Measurements from ENCODE around the gene HIPK2. TPM values are rescaled to one million over a fixed set of nuclear protein-coding genes. Genes with fewer than 3 reads are reported as not detected.

The HIPK2 gene
- total and polyA plus RNA-seq, 2 experiments from 2014 or later: 23.2 to 47.0 TPM

DNA sequence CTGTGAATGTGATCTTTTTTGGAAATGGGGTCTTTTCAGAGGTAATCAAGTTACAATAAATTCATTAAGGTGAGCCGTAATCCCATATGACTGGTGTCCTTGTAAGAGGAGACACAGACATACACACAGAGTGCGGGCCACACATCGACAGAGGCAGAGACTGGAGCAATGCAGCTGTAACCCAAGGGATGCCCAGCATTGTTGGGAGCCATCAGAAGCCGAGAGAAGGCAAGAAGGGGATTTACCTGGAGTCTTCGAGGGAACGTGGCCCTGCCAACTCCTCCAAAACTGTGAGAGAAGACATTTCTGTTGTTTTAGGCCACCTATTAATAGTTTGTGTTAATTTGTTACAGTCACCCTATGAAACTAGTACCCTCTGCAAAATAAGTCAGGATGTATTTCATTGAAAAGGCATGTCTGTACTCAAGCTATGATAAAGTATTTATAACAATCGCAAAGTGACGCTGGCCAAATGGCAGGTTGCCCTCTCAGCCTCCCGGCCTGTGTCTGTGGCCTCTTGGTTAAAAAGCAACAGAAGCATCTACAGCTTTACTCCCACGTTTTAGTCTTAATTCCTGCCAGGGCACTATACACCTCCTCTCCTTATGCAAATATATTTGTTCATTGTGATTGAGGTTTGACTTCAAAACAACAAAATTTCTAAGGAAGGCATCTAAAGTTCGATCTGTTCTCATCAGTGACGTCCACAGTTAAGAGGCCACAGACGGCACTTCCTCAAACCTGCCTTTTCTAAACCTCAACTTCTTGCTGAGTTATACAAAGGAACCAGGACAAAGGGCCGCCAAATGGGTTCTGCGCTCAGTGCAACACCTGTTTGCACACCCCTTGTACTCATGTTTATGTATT is 46.8 kb downstream of the HIPK2 start:
- peak in 1 of 2 donors; percentile 88 for DNase-seq (ENCODE audit: low read depth in 1 of 2, low spot score in 1 of 2)
- H3K9me3 ChIP-seq (ENCODE audit: low read depth): no peaks in the 10 kb centered on the region
- H3K36me3 ChIP-seq: no peaks in the 10 kb centered on the region
- no peaks in the 10 kb centered on the region for H3K27me3 ChIP-seq
- peak overlapping the region; percentile 21 for H3K27ac ChIP-seq
- H3K4me3 ChIP-seq: no peak overlapping the region
- peaks cover 29% of the 10 kb centered on the region for H3K4me1 ChIP-seq (ENCODE audit: low read depth)
- TF ChIP-seq, protein P1, sequence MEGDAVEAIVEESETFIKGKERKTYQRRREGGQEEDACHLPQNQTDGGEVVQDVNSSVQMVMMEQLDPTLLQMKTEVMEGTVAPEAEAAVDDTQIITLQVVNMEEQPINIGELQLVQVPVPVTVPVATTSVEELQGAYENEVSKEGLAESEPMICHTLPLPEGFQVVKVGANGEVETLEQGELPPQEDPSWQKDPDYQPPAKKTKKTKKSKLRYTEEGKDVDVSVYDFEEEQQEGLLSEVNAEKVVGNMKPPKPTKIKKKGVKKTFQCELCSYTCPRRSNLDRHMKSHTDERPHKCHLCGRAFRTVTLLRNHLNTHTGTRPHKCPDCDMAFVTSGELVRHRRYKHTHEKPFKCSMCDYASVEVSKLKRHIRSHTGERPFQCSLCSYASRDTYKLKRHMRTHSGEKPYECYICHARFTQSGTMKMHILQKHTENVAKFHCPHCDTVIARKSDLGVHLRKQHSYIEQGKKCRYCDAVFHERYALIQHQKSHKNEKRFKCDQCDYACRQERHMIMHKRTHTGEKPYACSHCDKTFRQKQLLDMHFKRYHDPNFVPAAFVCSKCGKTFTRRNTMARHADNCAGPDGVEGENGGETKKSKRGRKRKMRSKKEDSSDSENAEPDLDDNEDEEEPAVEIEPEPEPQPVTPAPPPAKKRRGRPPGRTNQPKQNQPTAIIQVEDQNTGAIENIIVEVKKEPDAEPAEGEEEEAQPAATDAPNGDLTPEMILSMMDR (IDR thresholded peaks at IDR 0.05; ENCODE audit: low read depth, low read length): no peak

DNA sequence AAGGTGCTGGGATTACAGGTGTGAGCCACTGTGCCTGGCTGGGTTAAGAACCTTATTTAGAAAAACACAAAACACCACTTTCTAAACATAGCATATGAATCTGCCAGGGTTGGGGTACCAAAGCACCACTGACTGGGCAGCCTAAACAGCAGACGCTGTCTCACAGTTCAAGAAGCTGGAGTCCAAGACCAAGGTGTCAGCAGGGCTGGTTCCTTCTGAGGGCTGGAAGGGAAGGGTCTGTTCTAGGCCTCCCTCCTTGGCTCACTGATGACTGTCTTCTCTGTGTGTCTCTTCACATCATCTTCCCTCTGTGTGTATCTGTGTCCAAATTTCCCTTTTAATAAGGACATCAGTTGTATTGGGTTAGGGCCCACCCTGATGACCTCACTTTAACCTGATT is 49.6 kb downstream of the HIPK2 start:
- H3K27ac ChIP-seq: no peak overlapping the region
- no peaks in the 10 kb centered on the region for H3K36me3 ChIP-seq
- no peaks in the 10 kb centered on the region for H3K27me3 ChIP-seq
- H3K4me3 ChIP-seq: no peak overlapping the region
- TF ChIP-seq, protein P1 (IDR thresholded peaks at IDR 0.05; ENCODE audit: low read depth, low read length): no peak
- peaks cover 17% of the 10 kb centered on the region for H3K4me1 ChIP-seq (ENCODE audit: low read depth)
- H3K9me3 ChIP-seq (ENCODE audit: low read depth): no peaks in the 10 kb centered on the region
- no peak for DNase-seq (ENCODE audit: low read depth in 1 of 2, low spot score in 1 of 2)

DNA sequence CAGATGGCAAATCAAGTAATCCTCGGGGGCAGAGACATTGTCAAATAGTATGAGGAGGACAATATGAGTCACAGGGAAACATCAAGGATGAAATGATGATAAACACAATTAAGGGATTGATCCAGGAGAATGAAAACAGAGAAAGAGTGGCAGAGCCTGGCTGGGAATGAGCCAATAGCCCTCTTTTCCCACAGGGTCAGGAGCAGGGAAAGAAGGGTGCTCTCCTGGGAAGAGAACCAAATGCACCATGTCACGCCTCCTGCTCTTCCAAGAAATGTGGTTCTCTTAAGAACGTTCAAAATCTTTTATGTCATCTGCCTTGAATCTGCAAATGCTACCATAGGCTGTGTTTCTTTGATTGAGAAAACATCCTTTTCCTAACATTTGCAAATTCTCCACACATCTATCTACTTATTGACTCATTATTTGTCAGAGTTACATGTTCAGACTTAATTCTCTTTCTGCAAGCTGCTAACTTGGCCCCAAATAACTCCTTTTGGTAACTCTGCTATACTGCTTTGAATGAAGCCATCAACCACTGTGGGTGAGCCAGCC is 50.6 kb downstream of the HIPK2 start:
- TF ChIP-seq, protein P1 (IDR thresholded peaks at IDR 0.05; ENCODE audit: low read depth, low read length): no peak
- Histone ChIP-seq H3K4me3 (no peak overlapping the region), H3K4me1 (ENCODE audit: low read depth) (peaks cover 21% of the 10 kb centered on the region), H3K27ac (no peak overlapping the region), H3K36me3 (no peaks in the 10 kb centered on the region), H3K27me3 (no peaks in the 10 kb centered on the region), H3K9me3 (ENCODE audit: low read depth) (no peaks in the 10 kb centered on the region)
- DNase-seq (ENCODE audit: low read depth in 1 of 2, low spot score in 1 of 2): peak in 1 of 2 donors; percentile 46

DNA sequence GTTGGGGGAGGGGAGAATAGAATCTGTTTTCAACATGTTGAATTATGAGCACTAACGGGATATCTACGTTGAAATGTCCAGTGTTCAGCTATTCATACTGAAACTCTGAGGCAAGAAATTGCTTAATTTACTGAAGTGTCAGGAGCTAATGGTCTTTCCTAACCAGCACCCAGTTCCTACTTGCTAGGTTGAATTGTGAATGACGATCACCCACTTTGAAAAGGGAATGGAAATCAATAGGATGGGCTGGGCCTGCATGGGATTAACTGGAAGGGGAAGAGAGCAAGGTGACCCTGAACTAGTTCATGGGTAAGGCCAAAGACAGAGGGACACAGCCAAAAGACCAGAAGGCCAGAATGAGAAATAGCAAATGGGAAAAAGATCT is 51.3 kb downstream of the HIPK2 start:
- H3K36me3 ChIP-seq: no peaks in the 10 kb centered on the region

DNA sequence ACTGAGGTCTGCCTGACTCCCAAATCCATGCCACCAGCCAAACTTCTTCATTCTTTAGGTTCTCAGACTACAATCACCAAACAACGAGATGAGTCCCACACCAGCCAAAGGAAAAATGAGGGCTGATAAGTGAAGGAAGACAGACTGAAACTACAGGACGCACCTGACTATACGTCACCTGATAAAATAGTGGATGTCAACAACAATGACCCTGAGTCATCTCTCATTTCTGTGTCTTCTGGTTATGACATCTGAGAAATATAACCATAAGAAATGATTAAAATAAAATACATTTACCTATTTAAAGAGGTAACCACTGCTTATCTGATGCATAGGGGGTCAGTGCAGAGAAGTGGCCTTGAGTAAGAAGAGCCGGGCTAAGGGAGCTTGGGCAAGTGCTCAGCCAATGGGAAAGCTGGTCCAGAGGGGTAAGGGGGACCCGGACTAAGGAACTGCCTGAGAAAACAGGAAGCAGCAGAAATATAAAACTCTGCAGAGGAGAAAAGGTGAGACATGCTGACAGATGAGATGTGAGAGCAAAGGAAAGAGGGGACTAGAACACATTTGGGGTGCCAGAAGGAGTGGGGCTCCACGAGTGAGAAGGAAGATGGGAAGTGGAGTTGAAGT is 51.8 kb downstream of the HIPK2 start:
- H3K27ac ChIP-seq: no peak overlapping the region
- no peak overlapping the region for H3K4me3 ChIP-seq
- DNase-seq (ENCODE audit: low read depth in 1 of 2, low spot score in 1 of 2): no peak
- H3K4me1 ChIP-seq (ENCODE audit: low read depth): peaks cover 21% of the 10 kb centered on the region
- no peaks in the 10 kb centered on the region for H3K27me3 ChIP-seq
- no peaks in the 10 kb centered on the region for H3K9me3 ChIP-seq (ENCODE audit: low read depth)
- H3K36me3 ChIP-seq: no peaks in the 10 kb centered on the region
- TF ChIP-seq, protein P1 (IDR thresholded peaks at IDR 0.05; ENCODE audit: low read depth, low read length): no peak

More for the DNA sequence above, 51.3 kb downstream of the HIPK2 start:
- H3K9me3 ChIP-seq (ENCODE audit: low read depth): no peaks in the 10 kb centered on the region
- H3K4me1 ChIP-seq (ENCODE audit: low read depth): peaks cover 25% of the 10 kb centered on the region
- no peak overlapping the region for H3K4me3 ChIP-seq
- TF ChIP-seq, protein P1 (IDR thresholded peaks at IDR 0.05; ENCODE audit: low read depth, low read length): no peak
- H3K27ac ChIP-seq: no peak overlapping the region
- peak in 1 of 2 donors; percentile 58 for DNase-seq (ENCODE audit: low read depth in 1 of 2, low spot score in 1 of 2)
- H3K27me3 ChIP-seq: no peaks in the 10 kb centered on the region
